AG04449 (cell line): ENCODE results near the gene PAN3.

Source experiments
- CTCF ChIA-PET: fragments of 350-600 bp; formaldehyde crosslinking; extraction: SDS; loops from one replicate; lab custom pipeline; 2021; ENCODE audit warnings: antibody characterized with exemption; lab: Yijun Ruan, JAX
- POLR2A ChIA-PET: fragments of 400-600, 350-600 bp; formaldehyde crosslinking; extraction: SDS; loops from one replicate; lab custom pipeline; 2020; ENCODE audit warnings: antibody characterized with exemption, inconsistent platforms; lab: Yijun Ruan, JAX
- DNase-seq: peaks from one replicate; pipeline ENCODE4 v3.0.0-alpha.2; 2010; ENCODE audit warnings: low read depth, low spot score
- H3K4me3 ChIP-seq: 2 replicates; pipeline ENCODE4 v1.5.1; 2011; ENCODE audit warnings: low read depth, mild to moderate bottlenecking, control low read depth, low read length
- TF ChIP-seq, protein P1 (sequence below): IDR thresholded peaks from one replicate; pipeline ENCODE4 v1.5.1; 2011; ENCODE audit warnings: mild to moderate bottlenecking, moderate library complexity, low read length, control low read depth, inconsistent platforms; ENCODE audit not compliant: insufficient read depth; ENCODE audit errors: missing control alignments

The PAN3 gene

DNA sequence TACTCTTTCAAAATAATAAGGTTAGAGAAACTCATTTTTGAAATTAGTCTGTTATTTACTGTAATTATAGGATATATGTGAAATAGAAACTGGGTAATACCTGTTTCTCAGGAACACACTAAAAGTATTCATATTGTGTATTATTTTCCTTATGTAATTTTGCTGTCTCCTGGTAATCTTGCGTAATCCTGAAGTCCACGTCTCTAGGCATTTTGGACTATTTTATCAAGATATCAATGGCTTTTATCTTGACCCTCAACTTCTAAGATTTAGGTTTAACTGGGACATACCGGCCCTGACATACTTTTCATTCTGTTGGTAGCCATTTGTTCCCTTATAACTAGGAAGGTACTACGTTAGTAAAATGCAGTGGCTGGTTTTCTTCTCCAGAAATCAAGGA is 80.3 kb downstream of the PAN3 start:
- POLR2A ChIA-PET: no interaction called here
- TF ChIP-seq, protein P1, sequence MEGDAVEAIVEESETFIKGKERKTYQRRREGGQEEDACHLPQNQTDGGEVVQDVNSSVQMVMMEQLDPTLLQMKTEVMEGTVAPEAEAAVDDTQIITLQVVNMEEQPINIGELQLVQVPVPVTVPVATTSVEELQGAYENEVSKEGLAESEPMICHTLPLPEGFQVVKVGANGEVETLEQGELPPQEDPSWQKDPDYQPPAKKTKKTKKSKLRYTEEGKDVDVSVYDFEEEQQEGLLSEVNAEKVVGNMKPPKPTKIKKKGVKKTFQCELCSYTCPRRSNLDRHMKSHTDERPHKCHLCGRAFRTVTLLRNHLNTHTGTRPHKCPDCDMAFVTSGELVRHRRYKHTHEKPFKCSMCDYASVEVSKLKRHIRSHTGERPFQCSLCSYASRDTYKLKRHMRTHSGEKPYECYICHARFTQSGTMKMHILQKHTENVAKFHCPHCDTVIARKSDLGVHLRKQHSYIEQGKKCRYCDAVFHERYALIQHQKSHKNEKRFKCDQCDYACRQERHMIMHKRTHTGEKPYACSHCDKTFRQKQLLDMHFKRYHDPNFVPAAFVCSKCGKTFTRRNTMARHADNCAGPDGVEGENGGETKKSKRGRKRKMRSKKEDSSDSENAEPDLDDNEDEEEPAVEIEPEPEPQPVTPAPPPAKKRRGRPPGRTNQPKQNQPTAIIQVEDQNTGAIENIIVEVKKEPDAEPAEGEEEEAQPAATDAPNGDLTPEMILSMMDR: no peak
- DNase-seq: no peak
- no peak overlapping the region for H3K4me3 ChIP-seq
- CTCF ChIA-PET: no interaction called here

DNA sequence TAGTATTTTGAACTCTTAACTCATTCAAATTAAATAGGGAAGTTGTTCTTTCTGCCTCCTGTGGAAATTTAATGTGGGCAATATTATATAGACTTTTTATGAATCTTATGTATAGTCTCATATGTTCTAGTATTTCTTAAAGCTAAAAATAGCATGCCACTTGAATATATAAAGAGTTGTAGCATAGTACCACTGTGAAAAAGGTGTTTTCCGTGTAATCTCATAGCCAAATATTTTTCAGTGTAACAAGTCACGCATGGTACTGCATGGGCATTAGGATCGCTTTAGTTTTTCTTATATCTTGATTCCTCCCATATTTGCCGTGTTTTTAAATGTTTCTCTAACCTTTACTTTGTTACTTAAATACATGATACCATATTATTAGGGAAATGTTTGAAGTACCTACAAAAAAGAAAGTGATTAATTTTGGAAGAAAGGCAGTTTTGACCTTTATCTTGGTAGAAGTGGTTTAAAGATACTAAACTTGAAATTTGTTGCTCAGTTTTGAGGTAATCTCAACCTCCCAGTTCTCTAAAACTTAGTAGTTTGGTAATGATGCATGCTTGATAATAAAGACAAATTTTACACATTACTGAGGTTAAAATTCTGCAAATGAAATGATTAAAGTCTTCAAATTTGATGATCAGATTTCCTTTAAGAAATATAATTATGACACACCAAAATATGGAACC is 81.2 kb downstream of the PAN3 start:
- CTCF ChIA-PET: no interaction called here
- TF ChIP-seq, protein P1: no peak
- H3K4me3 ChIP-seq: no peak overlapping the region
- no peak for DNase-seq
- POLR2A ChIA-PET: no interaction called here

DNA sequence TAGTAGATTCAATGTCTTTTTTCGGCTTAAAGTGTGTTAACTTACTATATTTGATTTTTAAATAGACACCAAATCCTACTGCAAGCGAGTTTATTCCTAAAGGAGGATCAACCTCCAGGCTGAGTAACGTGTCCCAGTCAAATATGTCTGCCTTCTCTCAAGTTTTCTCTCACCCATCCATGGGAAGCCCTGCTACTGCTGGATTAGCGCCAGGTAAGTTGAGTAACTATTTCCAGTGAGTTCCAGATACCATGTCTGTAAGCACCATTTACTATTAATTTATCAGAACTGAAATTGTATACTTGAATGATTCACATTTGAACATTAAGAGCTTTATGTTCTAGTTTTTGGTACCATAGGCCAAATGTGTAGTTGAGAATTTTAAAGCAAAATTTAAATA is 81.8 kb downstream of the PAN3 start:
- no peak for DNase-seq
- TF ChIP-seq, protein P1: no peak
- CTCF ChIA-PET: no interaction called here

DNA sequence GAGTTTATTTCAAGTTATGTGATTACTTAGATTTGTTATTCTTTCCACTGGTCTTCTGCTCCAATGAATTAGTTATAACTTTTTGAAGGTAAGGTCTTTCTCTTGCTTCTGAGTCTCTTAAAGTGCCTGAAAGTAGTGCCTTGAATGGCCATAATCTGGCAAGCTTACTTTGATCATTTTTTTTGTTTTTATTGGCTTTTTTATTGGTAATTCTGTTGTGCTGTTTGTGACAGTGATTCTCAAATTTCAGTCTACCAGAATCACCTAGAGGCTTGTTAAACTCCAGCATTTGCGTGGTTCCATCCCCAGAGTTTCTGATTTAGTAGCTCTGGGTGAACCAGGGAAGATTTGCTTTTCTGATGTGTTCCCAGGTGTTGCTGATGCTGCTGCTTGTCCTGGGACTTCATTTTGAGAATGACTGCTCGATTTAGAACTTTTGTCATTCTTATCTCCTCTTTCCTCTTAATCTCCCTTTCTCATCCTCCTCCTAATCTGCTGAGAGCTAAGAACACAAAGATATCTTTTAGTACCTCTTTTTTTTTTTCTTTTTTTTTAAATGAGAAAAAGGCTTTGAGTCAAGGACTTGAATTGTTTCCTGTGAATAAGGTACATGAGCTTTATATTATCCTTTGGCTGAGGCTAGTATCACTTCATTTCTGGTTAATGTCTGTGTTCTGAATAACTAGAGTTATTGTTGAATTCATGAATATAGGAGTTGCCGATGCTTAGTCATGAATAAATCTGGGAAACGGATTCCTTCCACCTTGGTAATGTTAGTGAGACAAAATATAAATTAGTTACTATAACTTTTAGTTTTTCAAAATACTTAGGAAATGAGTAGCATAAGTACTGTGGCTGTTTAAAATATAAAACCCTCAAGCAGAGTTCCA is 91.4 kb downstream of the PAN3 start:
- H3K4me3 ChIP-seq: no peak overlapping the region
- POLR2A ChIA-PET: no interaction called here
- no peak for DNase-seq
- CTCF ChIA-PET: no interaction called here
- TF ChIP-seq, protein P1: no peak

More for the DNA sequence above, 81.8 kb downstream of the PAN3 start:
- H3K4me3 ChIP-seq: no peak overlapping the region
- POLR2A ChIA-PET: no interaction called here

DNA sequence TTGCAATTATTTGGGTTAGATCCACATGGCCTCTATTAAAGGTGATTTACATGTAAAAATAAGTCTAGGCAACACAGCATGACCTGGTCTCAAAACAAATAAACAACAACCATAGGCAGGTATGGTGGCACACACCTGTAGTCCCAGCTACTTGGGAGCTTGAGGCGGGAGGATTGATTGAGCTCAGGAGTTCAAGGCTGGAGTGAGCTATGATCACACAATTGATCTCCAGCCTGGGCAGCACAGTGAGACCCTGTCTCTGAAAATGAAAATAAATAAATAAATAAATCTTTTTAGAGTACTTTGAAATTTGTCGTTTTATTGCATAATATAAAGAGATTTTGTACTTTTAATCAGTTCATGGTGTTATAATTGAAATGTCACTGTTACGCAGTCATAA is 93.3 kb downstream of the PAN3 start:
- no peak for DNase-seq
- CTCF ChIA-PET: no interaction called here
- POLR2A ChIA-PET: no interaction called here
- TF ChIP-seq, protein P1: no peak
- H3K4me3 ChIP-seq: no peak overlapping the region

DNA sequence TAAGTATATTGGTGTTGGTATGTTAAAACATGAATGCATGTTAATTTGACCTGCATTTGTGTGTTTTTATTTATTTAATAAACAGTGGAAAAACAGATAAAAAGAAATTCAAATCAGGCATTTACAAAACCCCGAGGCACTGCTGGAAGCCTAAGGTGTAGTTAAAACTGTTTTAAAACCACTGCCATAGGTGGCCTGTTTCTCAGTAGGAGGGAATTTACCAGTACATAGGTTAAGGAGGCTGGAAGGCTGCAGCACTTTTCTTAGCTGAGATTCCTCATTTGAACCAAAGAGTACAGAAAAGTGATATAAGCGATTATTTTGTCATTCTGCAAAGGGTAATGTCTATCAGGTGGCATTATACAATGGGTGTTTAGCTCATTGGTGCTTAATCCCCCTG is 99.6 kb downstream of the PAN3 start:
- TF ChIP-seq, protein P1: no peak
- ChIA-PET POLR2A (no interaction called here), CTCF (no interaction called here)
- no peak overlapping the region for H3K4me3 ChIP-seq
- DNase-seq: no peak
